GM13977 (cell line): ENCODE measurements around the gene SPRY1.

ENCODE experiments used
- DNase-seq: peaks from one replicate; pipeline ENCODE4 v3.0.0; 2012; ENCODE audit warnings: low spot score
- in situ Hi-C: fragments of 300-500 bp; cut with MboI; formaldehyde crosslinking; loops from one replicate; pipeline ENCODE4 v1.12.0; 2022; ENCODE audit warnings: low sequenced_read_pairs, low pct_unique_long_range_greater_than_20kb, mixed read lengths, inconsistent platforms; ENCODE audit not compliant: unreplicated experiment
- TF ChIP-seq, protein P1 (sequence below): IDR thresholded peaks from 2 replicates; pipeline ENCODE4 v1.5.1; 2012; ENCODE audit warnings: mild to moderate bottlenecking, control low read depth; ENCODE audit not compliant: insufficient read depth; ENCODE audit errors: extremely low read depth, missing control alignments

SPRY1 gene

DNA sequence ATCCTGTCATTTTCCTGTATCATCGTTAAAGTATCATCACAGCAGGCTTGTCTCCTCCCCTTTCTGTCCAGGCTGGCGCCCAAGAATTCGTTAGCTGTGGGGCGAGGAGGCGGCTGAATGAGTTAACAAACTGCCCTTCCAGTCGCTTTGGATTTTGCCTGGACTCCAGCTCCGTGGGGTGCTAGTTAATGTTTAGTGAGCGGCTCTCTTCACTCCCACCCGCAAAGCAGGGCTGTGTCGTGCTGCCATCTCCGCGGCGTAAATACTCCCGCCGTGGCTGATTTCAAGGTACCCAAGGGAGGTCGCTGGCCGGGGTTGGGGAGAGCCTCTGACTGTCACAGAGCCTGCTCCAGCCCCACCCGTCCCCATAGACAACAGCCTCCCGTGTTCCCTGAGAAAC, 44.9 kb upstream of the SPRY1 start:
- in situ Hi-C loops = no loop called here
- TF ChIP-seq, protein P1, sequence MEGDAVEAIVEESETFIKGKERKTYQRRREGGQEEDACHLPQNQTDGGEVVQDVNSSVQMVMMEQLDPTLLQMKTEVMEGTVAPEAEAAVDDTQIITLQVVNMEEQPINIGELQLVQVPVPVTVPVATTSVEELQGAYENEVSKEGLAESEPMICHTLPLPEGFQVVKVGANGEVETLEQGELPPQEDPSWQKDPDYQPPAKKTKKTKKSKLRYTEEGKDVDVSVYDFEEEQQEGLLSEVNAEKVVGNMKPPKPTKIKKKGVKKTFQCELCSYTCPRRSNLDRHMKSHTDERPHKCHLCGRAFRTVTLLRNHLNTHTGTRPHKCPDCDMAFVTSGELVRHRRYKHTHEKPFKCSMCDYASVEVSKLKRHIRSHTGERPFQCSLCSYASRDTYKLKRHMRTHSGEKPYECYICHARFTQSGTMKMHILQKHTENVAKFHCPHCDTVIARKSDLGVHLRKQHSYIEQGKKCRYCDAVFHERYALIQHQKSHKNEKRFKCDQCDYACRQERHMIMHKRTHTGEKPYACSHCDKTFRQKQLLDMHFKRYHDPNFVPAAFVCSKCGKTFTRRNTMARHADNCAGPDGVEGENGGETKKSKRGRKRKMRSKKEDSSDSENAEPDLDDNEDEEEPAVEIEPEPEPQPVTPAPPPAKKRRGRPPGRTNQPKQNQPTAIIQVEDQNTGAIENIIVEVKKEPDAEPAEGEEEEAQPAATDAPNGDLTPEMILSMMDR = no peak
- DNase-seq = no peak

DNA sequence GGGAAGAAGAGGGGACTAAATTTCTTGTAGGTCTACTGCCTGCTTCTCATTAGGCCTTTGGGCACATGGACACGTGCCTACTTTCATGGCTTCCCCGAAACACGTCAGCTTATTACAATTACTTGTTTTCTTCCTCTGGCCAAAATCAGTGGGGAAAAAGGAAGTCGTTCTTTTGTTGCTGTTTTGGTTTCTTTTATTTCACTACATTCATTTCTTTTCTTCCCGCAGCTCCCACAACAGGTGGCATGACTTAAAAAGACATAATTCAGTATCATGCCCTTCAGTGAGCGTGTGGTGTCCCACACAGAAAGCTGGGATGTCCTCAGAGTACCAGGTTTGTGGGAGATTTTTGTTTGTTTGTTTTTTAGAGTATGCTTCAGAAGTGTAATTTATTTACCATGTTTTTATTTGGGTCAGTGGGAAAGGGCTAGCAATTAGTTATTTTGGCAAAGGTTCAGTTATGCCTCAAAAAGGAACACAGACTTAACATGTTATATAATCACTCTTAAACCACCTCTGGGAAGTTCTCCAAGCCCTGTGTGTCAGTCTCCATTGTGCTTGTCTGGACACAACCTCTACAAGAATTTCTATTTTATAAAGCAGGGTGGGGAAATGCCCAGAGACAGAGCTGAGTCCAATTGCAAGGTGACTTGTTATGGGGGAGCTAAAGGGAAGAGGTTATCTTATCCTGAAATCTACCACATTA, 44.2 kb upstream of the SPRY1 start:
- TF ChIP-seq, protein P1 = no peak
- DNase-seq = no peak
- in situ Hi-C loops = no loop called here

DNA sequence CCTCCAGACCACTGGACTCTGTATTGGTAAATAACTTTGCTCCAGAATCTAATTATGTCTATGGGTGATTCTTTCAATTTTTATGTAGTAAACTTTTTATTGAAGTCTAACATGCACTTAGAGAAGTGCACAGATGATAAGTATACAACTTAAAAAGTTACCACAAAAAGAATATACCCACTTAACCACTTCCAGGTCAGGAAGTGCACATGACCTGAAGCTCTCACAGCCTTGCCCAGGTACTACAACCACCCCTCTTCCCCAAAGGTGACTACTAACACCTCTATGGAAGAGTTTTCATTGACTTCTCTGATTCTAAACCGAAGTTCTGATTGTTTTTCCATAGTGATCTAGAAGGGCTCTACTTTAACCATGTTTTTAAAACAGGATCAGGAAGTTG, 43.6 kb upstream of the SPRY1 start:
- TF ChIP-seq, protein P1 = no peak
- DNase-seq = no peak
- in situ Hi-C loops = no loop called here

DNA sequence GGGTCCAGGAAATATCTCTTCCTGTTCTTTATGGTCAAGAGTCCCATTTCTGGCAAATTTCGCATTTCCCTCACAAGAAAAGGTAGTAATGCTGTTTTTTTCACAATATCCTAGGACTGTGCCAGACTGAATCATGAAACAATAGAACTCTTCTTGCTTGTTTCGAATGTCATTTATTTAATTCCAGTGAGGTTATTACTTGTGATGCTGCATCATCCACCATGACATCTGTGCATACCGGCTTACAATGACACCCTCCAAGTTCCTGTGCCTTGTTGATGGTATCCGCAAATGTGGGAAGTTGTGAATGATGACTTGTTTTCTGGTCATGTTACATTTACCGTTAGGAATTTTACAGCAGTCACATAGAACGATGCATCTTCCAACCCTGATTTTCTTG, 42.9 kb upstream of the SPRY1 start:
- TF ChIP-seq, protein P1 = no peak
- no peak for DNase-seq
- in situ Hi-C loops = no loop called here

DNA sequence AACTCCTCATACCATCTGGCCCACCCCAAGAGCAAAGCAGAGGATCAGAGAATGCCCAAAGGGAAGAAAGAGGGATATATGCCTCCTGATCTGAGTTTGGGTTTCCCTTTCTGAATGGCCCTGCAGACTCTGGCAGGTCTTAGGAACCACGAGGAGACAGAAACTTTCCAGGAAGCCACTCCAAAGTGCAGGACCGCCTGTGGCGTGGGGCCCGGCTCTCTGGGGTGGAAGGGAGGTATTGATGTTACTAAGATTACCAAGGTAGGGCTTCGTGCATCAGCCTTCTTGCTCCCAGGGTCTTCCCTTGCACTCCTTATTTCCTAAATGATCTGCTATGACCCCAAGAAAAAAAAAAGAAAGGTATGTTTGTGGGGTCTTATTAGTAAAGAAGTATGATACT, 41.9 kb upstream of the SPRY1 start:
- no peak for DNase-seq
- in situ Hi-C loops = no loop called here
- TF ChIP-seq, protein P1 = no peak

DNA sequence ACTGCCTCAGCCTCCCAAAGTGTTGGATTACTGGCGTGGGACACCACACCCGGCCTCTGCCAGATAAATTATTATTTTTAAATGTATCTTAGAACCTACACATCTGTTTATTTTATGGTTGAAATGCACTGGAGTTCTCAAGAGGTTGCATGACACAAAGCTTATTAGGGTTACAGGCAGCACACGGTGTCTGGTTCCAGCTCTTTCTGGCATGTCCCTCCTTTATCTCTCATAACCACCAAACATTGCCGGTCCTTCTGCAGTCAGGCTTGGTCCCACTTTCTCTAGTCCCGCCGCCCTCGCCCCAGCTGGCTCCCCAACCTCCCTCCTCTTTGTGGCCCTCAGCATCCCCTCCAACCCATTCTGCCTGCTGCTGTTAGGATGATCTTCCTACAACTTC, 39.7 kb upstream of the SPRY1 start:
- in situ Hi-C loops = no loop called here
- TF ChIP-seq, protein P1 = no peak

More for the DNA sequence above, 39.7 kb upstream of the SPRY1 start:
- no peak for DNase-seq
